NB4 (cell line): Measurements from ENCODE around the gene HPN.

Source experiments
- CTCF ChIP-seq: IDR thresholded peaks from one replicate; pipeline ENCODE4 v1.5.1; 2012; ENCODE audit warnings: low read depth, low read length
- MAX ChIP-seq: IDR thresholded peaks from 2 replicates; pipeline ENCODE4 v1.6.1; 2011; ENCODE audit warnings: low read depth, low read length
- POLR2A ChIP-seq: IDR thresholded peaks from 2 replicates; pipeline ENCODE4 v1.6.1; 2011; ENCODE audit warnings: mild to moderate bottlenecking; ENCODE audit not compliant: insufficient read length; ENCODE audit errors: extremely low read depth

GRCh38 chr19:35106291-35106583 lies 64.7 kb downstream of the HPN start:
- TF ChIP-seq MAX (no peak), CTCF (no peak), POLR2A (no peak)
